HepG2 (cell line): Measurements from ENCODE around the gene SLC9A9. TPM values are rescaled to one million over a fixed set of nuclear protein-coding genes. Genes with fewer than 3 reads are reported as not detected.

Experiments
- ATAC-seq: fragments of 200-7000 bp; cut with Tn5 transposase; 3 replicates; pipeline ENCODE4 v1.9.1; 2020; ENCODE audit warnings: mild to moderate bottlenecking, moderate library complexity
- BruUV-seq: library from RNA; stranded (reverse); fragments of 400-500 nt; replicated peaks from 2 replicates; lab custom pipeline; 2021; lab: Mats Ljungman, UMichigan
- CTCF ChIA-PET: fragments of 300-600 bp; formaldehyde crosslinking; extraction: SDS; loops from one replicate; lab custom pipeline; 2021; ENCODE audit warnings: low total read pairs, inconsistent platforms, low intra/inter-chr PET ratio; lab: Yijun Ruan, JAX
- POLR2A ChIA-PET: fragments of 350-600 bp; sonication (Branson Sonifier 250); formaldehyde crosslinking; loops from one replicate; lab custom pipeline; 2020; ENCODE audit warnings: antibody characterized with exemption, inconsistent platforms; lab: Yijun Ruan, JAX
- DNase-seq: peaks from one replicate; pipeline ENCODE4 v3.0.0-alpha.2; 2015; ENCODE audit warnings: low spot score
- FAIRE-seq: peaks from 3 replicates; lab custom pipeline; 2011; peaks lifted over from hg19 to GRCh38; lab: Jason Lieb, UNC
- H2AFZ ChIP-seq: one replicate; pipeline ENCODE4 v1.6.1; 2011; ENCODE audit warnings: low read length, inconsistent platforms
- H3K27ac ChIP-seq: fragments of 300-600 bp; 3 replicates; pipeline ENCODE4 v1.8.0; 2011; ENCODE audit warnings: mixed run types, mild to moderate bottlenecking, mixed read lengths, low read length, inconsistent platforms; ENCODE audit not compliant: insufficient read depth; ENCODE audit errors: extremely low read length
- H3K27me3 ChIP-seq, 2 experiments: fragments of 200-600 bp in 1 of 2; 2 replicates in 1 of 2; 3 replicates in 1 of 2; pipeline versions ENCODE4 v1.6.0 to v1.8.0; 2011; ENCODE audit warnings: low read length in 2 of 2, mild to moderate bottlenecking in 2 of 2, moderate library complexity in 2 of 2, inconsistent platforms in 1 of 2; ENCODE audit not compliant: insufficient read depth in 2 of 2, control insufficient read depth in 1 of 2
- H3K36me3 ChIP-seq, 2 experiments: fragments of 200-600 bp in 1 of 2; replicated peaks in 1 of 2; 2 replicates in 1 of 2; 3 replicates in 1 of 2; pipeline versions ENCODE4 v1.5.1 to v1.8.0; 2011; ENCODE audit warnings: low read length in 2 of 2, inconsistent platforms in 1 of 2; ENCODE audit not compliant: insufficient read depth in 2 of 2, control insufficient read depth in 1 of 2
- H3K4me1 ChIP-seq: 2 replicates; pipeline ENCODE4 v1.5.1; 2012; ENCODE audit warnings: low read length, inconsistent platforms; ENCODE audit not compliant: insufficient read depth
- H3K4me2 ChIP-seq: 2 replicates; pipeline ENCODE4 v1.6.0; 2011; ENCODE audit warnings: low read depth, low read length, inconsistent platforms
- H3K4me3 ChIP-seq, 3 experiments: fragments of 200-600 bp in 1 of 3; sonication (generic), shearing (Covaris generic) in 1 of 3; replicated peaks in 1 of 3; 2 replicates each; pipeline ENCODE4 v1.5.1; 2011 to 2016; ENCODE audit warnings: low read length in 3 of 3, inconsistent platforms in 2 of 3, low read depth in 2 of 3, mild to moderate bottlenecking in 2 of 3, control low read depth in 1 of 3, mixed read lengths in 1 of 3; ENCODE audit not compliant: insufficient read depth in 1 of 3
- H3K79me2 ChIP-seq: one replicate; pipeline ENCODE4 v1.6.1; 2011; ENCODE audit warnings: low read length, inconsistent platforms; ENCODE audit not compliant: insufficient read depth
- H3K9ac ChIP-seq: 2 replicates; pipeline ENCODE4 v1.6.0; 2011; ENCODE audit warnings: mild to moderate bottlenecking, low read depth, low read length, inconsistent platforms; ENCODE audit not compliant: insufficient read depth
- H3K9me3 ChIP-seq: 2 replicates; pipeline ENCODE4 v1.5.1; 2012; ENCODE audit warnings: mild to moderate bottlenecking, low read length
- H4K20me1 ChIP-seq: 2 replicates; pipeline ENCODE4 v1.6.0; 2011; ENCODE audit warnings: inconsistent platforms, mild to moderate bottlenecking, low read length, moderate library complexity; ENCODE audit not compliant: insufficient read depth
- CENPX ChIP-seq: sonication (generic); formaldehyde crosslinking; IDR thresholded peaks from 2 replicates; pipeline ENCODE4 v1.9.0; 2021; ENCODE audit warnings: mild to moderate bottlenecking, missing genetic modification reagents, moderate library complexity
- DNMT3B ChIP-seq: conservative IDR thresholded peaks from 2 replicates; pipeline ENCODE4 v1.6.1; 2016; ENCODE audit warnings: missing biosample characterization, control low read depth
- MYC ChIP-seq: sonication (generic); formaldehyde crosslinking; IDR thresholded peaks from 2 replicates; pipeline ENCODE4 v1.9.0; 2021; ENCODE audit warnings: missing genetic modification reagents, borderline replicate concordance
- NFIB ChIP-seq: sonication (generic); formaldehyde crosslinking; IDR thresholded peaks from 2 replicates; pipeline ENCODE4 v1.9.0; 2021; ENCODE audit warnings: missing genetic modification reagents, mild to moderate bottlenecking, borderline replicate concordance
- PHB2 ChIP-seq: fragments of 450-650 bp; IDR thresholded peaks from 2 replicates; pipeline ENCODE4 v1.6.1; 2018; ENCODE audit not compliant: partially characterized antibody
- RARA ChIP-seq: IDR thresholded peaks from 2 replicates; pipeline ENCODE4 v1.6.1; 2016; ENCODE audit warnings: missing genetic modification reagents, missing compliant biosample characterization
- SIN3A ChIP-seq: IDR thresholded peaks from 2 replicates; pipeline ENCODE4 v1.6.1; 2011; ENCODE audit warnings: low read depth, mild to moderate bottlenecking, control low read depth, low read length, borderline replicate concordance
- TBX3 ChIP-seq: fragments of 450-650 bp; IDR thresholded peaks from 2 replicates; pipeline ENCODE4 v1.6.1; 2017; ENCODE audit warnings: antibody characterized with exemption, mild to moderate bottlenecking, inconsistent platforms, borderline replicate concordance
- ZBTB21 ChIP-seq: sonication (generic); formaldehyde crosslinking; IDR thresholded peaks from 2 replicates; pipeline ENCODE4 v1.4.0; 2020; ENCODE audit warnings: missing genetic modification reagents
- ZNF557 ChIP-seq: sonication (generic); formaldehyde crosslinking; IDR thresholded peaks from 2 replicates; pipeline ENCODE4 v1.4.0; 2020; ENCODE audit warnings: missing genetic modification reagents
- ZNF564 ChIP-seq: sonication (generic); formaldehyde crosslinking; IDR thresholded peaks from 2 replicates; pipeline ENCODE4 v1.8.1; 2023; ENCODE audit warnings: mild to moderate bottlenecking, missing genetic modification reagents
- WGBS: methylation state at CpG from one replicate; pipeline ENCODE4 v1.1.6; 2017; ENCODE audit warnings: low lambda C conversion rate; 5-methylcytosine and 5-hydroxymethylcytosine counted together
- in situ Hi-C: cut with HindIII; loops from 2 replicates; pipeline ENCODE4 v1.10.0; 2017; ENCODE audit warnings: low pct_unique_long_range_greater_than_20kb; ENCODE audit not compliant: extremely low pct_ligation_motif_present
- intact Hi-C: fragments of 100-400 bp; cut with micrococcal nuclease; formaldehyde crosslinking; loops from one replicate; pipeline ENCODE4 v1.10.0; 2022; ENCODE audit not compliant: unreplicated experiment
- polyA plus RNA-seq, 8 experiments: library from polyadenylated mRNA; depleted of rRNA in 3 of 8; stranded (reverse) in 7 of 8; unstranded in 1 of 8; fragments of >200 nt; fragmentation: Illumina TruSeq in 4 of 8; extraction: Trizol in 4 of 8; gene quantifications; 2 replicates each; pipeline versions ENCODE4 v1.2.1 to v1.2.3, GENCODE V29; 2011 to 2016; ENCODE audit warnings: low read depth in 4 of 8, missing spikeins in 1 of 8, mixed read lengths in 1 of 8; ENCODE audit not compliant: insufficient read depth in 1 of 8
- total RNA-seq, 5 experiments: library from RNA; depleted of rRNA; stranded (reverse); fragments of >200 nt; fragmentation: Illumina TruSeq; extraction: Trizol; gene quantifications; 2 replicates each; pipeline ENCODE4 v1.2.3, GENCODE V29; 2016; ENCODE audit warnings: low read depth in 1 of 5
- TF ChIP-seq, protein P1 (sequence below): sonication (generic); formaldehyde crosslinking; IDR thresholded peaks from 2 replicates; pipeline ENCODE4 v1.9.0; 2022; ENCODE audit warnings: missing genetic modification reagents, mild to moderate bottlenecking, borderline replicate concordance
- TF ChIP-seq, protein P2 (sequence below): sonication (generic); formaldehyde crosslinking; IDR thresholded peaks from 2 replicates; pipeline ENCODE4 v1.4.0; 2020; ENCODE audit warnings: mild to moderate bottlenecking, missing genetic modification reagents

Gene SLC9A9
- total and polyA plus RNA-seq, 2 of the 13 experiments (the other 11 are each of a cell fraction or from before 2014, with no cell fraction given): not detected

GRCh38 chr3:143222981-143223380 is 625.3 kb downstream of the SLC9A9 start:
- H4K20me1 ChIP-seq: no peaks in the 10 kb centered on the region
- FAIRE-seq: no peak
- ChIA-PET POLR2A (no interaction called here), CTCF (no interaction called here)
- H3K9me3 ChIP-seq: no peaks in the 10 kb centered on the region
- TF ChIP-seq ZNF557 (no peak), MYC (CRISPR knock-in tag) (no peak), ZBTB21 (CRISPR knock-in tag) (no peak), DNMT3B (no peak), CENPX (CRISPR knock-in tag) (no peak), SIN3A (no peak), TBX3 (no peak), NFIB (no peak), RARA (CRISPR knock-in tag) (no peak), PHB2 (no peak), ZNF564 (CRISPR knock-in tag) (no peak)
- TF ChIP-seq, protein P1, sequence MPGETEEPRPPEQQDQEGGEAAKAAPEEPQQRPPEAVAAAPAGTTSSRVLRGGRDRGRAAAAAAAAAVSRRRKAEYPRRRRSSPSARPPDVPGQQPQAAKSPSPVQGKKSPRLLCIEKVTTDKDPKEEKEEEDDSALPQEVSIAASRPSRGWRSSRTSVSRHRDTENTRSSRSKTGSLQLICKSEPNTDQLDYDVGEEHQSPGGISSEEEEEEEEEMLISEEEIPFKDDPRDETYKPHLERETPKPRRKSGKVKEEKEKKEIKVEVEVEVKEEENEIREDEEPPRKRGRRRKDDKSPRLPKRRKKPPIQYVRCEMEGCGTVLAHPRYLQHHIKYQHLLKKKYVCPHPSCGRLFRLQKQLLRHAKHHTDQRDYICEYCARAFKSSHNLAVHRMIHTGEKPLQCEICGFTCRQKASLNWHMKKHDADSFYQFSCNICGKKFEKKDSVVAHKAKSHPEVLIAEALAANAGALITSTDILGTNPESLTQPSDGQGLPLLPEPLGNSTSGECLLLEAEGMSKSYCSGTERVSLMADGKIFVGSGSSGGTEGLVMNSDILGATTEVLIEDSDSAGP (CRISPR knock-in tag): no peak
- TF ChIP-seq, protein P2, sequence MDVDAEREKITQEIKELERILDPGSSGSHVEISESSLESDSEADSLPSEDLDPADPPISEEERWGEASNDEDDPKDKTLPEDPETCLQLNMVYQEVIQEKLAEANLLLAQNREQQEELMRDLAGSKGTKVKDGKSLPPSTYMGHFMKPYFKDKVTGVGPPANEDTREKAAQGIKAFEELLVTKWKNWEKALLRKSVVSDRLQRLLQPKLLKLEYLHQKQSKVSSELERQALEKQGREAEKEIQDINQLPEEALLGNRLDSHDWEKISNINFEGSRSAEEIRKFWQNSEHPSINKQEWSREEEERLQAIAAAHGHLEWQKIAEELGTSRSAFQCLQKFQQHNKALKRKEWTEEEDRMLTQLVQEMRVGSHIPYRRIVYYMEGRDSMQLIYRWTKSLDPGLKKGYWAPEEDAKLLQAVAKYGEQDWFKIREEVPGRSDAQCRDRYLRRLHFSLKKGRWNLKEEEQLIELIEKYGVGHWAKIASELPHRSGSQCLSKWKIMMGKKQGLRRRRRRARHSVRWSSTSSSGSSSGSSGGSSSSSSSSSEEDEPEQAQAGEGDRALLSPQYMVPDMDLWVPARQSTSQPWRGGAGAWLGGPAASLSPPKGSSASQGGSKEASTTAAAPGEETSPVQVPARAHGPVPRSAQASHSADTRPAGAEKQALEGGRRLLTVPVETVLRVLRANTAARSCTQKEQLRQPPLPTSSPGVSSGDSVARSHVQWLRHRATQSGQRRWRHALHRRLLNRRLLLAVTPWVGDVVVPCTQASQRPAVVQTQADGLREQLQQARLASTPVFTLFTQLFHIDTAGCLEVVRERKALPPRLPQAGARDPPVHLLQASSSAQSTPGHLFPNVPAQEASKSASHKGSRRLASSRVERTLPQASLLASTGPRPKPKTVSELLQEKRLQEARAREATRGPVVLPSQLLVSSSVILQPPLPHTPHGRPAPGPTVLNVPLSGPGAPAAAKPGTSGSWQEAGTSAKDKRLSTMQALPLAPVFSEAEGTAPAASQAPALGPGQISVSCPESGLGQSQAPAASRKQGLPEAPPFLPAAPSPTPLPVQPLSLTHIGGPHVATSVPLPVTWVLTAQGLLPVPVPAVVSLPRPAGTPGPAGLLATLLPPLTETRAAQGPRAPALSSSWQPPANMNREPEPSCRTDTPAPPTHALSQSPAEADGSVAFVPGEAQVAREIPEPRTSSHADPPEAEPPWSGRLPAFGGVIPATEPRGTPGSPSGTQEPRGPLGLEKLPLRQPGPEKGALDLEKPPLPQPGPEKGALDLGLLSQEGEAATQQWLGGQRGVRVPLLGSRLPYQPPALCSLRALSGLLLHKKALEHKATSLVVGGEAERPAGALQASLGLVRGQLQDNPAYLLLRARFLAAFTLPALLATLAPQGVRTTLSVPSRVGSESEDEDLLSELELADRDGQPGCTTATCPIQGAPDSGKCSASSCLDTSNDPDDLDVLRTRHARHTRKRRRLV: no peak
- no peak overlapping the region for H3K9ac ChIP-seq
- H3K27me3 ChIP-seq: no peaks in the 10 kb centered on the region
- no peak for DNase-seq
- no peak overlapping the region for H3K4me2 ChIP-seq
- no peak overlapping the region for H2AFZ ChIP-seq
- H3K79me2 ChIP-seq: no peaks in the 10 kb centered on the region
- no peak overlapping the region for H3K4me3 ChIP-seq
- no peaks in the 10 kb centered on the region for H3K4me1 ChIP-seq
- in situ Hi-C loops: no loop called here
- no peak for ATAC-seq
- WGBS: 0% methylated on average over 1 of the region's 1 CpG
- no peaks in the 10 kb centered on the region for H3K36me3 ChIP-seq
- BruUV-seq: no TSS peak
- no peak overlapping the region for H3K27ac ChIP-seq
- intact Hi-C loops: no loop called here
